K562 (cell line): Measurements from ENCODE around the gene ATP5F1D. TPM values are rescaled to one million over a fixed set of nuclear protein-coding genes. Genes with fewer than 3 reads are reported as not detected.

Experiments
- CREM ChIP-seq: IDR thresholded peaks from 2 replicates; pipeline ENCODE4 v1.6.1; 2014; ENCODE audit warnings: antibody characterized with exemption, low read depth
- HDAC2 ChIP-seq: fragments of 450-650 bp; IDR thresholded peaks from 2 replicates; pipeline ENCODE4 v1.6.1; 2016; ENCODE audit warnings: mild to moderate bottlenecking
- KAT8 ChIP-seq: fragments of 450-650 bp; IDR thresholded peaks from 2 replicates; pipeline ENCODE4 v1.6.1; 2016; ENCODE audit warnings: low read depth, mild to moderate bottlenecking
- LARP7 ChIP-seq: fragments of 450-650 bp; IDR thresholded peaks from 2 replicates; pipeline ENCODE4 v1.6.1; 2016
- PTRF ChIP-seq: fragments of 450-650 bp; IDR thresholded peaks from 2 replicates; pipeline ENCODE4 v1.6.1; 2016; ENCODE audit warnings: mild to moderate bottlenecking, missing genetic modification characterization, missing compliant biosample characterization
- RBM22 ChIP-seq: fragments of 200-400 bp; formaldehyde crosslinking; IDR thresholded peaks from 2 replicates; pipeline ENCODE4 v1.6.1; 2018; ENCODE audit warnings: low read length, low read depth; ENCODE audit not compliant: poor library complexity, severe bottlenecking
- ZNF518B ChIP-seq: fragments of 250-450 bp; sonication (Bioruptor Pico); IDR thresholded peaks from 2 replicates; pipeline ENCODE4 v1.5.0; 2021; ENCODE audit warnings: mild to moderate bottlenecking, moderate library complexity
- polyA plus RNA-seq, 8 experiments: library from polyadenylated mRNA; depleted of rRNA in 4 of 8; stranded (reverse) in 5 of 8; unstranded in 3 of 8; fragments of >200 nt; fragmentation: Nextera tagmentation in 2 of 8; fragmentation: Illumina TruSeq in 1 of 8; extraction: Ambion mirVana in 2 of 8; extraction: Trizol in 1 of 8; gene quantifications; 2 replicates each; pipeline versions ENCODE4 v1.2.1 to v1.2.3, GENCODE V29; 2011 to 2014; ENCODE audit warnings: inconsistent platforms in 1 of 8, missing spikeins in 1 of 8
- total RNA-seq, 7 experiments: library from RNA; depleted of rRNA in 6 of 7; stranded (reverse); fragments of >200 nt in 6 of 7; fragmentation: Illumina TruSeq in 2 of 7; extraction: Trizol in 2 of 7; gene quantifications; 2 replicates each; pipeline versions ENCODE4 v1.2.1 to v1.2.3, GENCODE V29; 2011 to 2021; ENCODE audit warnings: low replicate concordance in 1 of 7

The ATP5F1D gene
- total and polyA plus RNA-seq, 9 of the 15 experiments (the other 6 are each of a cell fraction or from before 2014, with no cell fraction given): 3.9 to 409 (median 36.8) TPM

DNA sequence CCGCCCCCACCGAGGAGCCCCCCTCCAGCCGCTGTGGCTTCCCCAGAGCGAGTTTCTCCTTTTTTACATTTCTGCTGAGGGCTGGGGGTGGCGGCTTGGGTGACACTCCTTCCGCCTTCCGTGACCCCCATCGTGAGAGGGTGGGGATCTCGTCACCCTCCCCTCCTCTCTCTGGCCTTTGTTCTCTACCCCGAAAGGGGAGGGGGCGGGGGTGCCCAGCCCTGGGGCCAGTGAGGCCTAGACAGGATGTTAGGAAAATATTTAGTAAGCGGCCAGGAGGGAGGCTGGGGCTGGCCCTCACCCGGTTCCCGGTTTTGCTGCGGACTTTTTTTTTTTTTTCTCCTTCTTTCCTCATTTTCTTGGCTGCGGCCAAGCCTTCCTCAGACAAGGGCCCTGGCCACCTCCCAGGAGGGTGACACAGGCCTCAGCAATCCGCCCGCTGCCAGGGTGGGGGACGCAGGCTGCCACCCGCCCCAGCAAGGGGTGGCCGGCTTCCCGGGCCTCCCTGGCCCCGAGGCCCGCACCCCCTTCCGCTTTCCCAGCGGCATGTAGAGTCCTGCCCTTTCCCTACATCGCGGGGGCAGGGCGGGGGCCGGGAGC, 10.8 kb downstream of the ATP5F1D start (continued):
- TF ChIP-seq HDAC2 (no peak), LARP7 (no peak), KAT8 (no peak), ZNF518B (CRISPR knock-in tag) (no peak), RBM22 (no peak), PTRF (tag) (no peak), CREM (no peak)
